GM12801 (cell line): ENCODE data around the gene SLC31A2.

Source experiments
- CTCF ChIP-seq: IDR thresholded peaks from one replicate; pipeline ENCODE4 v1.5.1; 2011; ENCODE audit warnings: control low read depth; ENCODE audit not compliant: insufficient read length; ENCODE audit errors: extremely low read depth

Gene SLC31A2

GRCh38 chr9:113210815-113211214 is 60.0 kb downstream of the SLC31A2 start:
- TF ChIP-seq CTCF, result no peak
